ENCODE measurements around the gene H2BK1. TPM values are rescaled to one million over a fixed set of nuclear protein-coding genes. Genes with fewer than 3 reads are reported as not detected.

Gene H2BK1
- total RNA-seq, 1 donor: not detected

DNA sequence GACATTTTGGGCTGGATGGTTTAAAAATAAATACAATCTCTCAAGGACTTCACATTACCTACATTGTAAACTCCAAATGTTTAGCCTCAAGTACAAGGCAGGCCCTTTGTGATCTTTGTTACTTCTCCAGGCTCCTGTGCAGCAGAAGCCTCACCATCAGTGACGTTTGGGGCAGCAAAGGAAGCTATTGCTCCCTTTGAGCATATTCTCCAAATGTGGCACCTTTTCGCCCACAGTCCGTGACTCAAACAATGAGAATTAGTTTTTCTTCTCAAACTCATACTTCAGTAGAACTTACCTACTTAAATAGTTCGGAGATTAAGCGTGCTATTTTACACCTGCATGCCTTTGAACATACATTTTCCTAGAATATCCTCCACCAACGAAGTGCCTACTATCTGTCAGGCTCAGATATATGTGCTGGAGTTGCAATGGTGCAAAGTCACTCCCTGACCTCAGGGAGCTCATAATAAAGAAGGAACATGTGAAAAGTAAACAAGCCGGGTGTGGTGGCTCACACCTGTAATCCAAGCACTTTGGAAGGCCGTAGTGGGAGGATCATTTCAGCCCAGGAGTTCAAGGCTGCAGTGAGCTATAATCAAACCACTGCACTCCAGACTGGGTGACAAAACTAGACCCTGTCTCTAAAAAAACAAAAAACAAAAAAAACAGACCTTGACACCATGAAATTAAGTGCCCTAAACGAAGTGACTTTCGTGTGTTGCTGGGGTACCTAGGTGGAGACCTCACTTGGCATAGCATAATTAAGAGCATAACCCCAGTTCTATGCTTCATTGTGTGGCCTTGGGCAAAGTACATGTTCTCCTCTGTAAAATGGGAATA lies 18.0 kb upstream of the H2BK1 start:
- Histone ChIP-seq H3K4me1 (ENCODE audit: insufficient read depth, low read length) (peaks cover 34% of the 10 kb centered on the region), H3K9me3 (ENCODE audit: low read depth, low read length) (no peaks in the 10 kb centered on the region), H3K4me3 (ENCODE audit: low read length) (peak overlapping the region; percentile 54), H3K27me3 (ENCODE audit: insufficient read depth, low read length) (no peaks in the 10 kb centered on the region)

DNA sequence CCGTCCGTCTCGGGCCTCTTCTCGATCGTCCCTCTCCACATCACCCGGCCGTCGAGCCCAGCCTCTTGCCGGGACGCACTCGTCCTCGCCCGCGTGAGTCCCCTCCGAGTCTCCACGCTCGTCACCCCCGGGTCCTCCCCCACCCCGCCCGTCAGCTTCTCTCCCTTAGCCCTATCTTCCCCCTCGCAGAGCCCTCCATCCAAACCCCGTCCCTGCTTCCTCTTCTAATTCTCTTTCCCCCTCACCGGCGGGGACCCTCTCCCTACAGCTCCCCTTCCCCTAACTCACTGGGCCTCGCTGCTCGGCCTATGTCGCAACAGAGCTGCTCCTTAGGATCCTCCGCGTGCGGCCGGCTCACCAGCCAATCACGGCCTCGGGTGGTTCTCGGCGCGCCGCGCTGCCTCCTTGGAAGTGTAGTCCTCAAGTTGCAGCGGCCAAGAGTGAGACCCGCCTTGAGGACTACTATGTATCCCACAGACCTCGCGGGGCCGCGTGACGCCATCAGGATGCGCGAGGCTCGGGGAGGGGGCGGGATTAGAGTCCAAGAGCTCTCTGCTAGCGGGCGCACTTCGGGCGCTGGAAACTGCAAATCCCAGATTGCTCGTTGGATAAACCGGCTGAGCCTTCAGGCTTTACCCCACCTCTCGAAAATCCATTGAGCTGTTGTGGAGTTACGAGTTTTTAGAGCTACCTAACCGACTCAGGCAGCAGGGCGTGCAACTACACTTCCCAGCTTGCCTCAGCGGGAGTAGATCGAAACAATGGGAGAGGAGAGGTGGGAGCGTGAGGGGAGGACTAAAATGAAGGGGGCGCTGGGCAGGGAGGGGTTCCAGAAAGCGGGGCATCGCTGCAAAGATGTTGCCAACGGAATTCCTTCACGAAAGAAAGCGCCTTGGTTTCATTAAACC lies 16.8 kb upstream of the H2BK1 start, which contains the start of gene ABCF2:
Gene ABCF2 (minus strand): TSS at position 331 of the 908 bp plus-strand sequence. CDS start 747 bp downstream, outside the sequence.
- no peaks in the 10 kb centered on the region for H3K9me3 ChIP-seq (ENCODE audit: low read depth, low read length)
- H3K4me1 ChIP-seq (ENCODE audit: insufficient read depth, low read length): peaks cover 29% of the 10 kb centered on the region
- H3K4me3 ChIP-seq (ENCODE audit: low read length): peak within 1 kb of the TSS; percentile 54
- H3K27me3 ChIP-seq (ENCODE audit: insufficient read depth, low read length): no peaks in the 10 kb centered on the region

DNA sequence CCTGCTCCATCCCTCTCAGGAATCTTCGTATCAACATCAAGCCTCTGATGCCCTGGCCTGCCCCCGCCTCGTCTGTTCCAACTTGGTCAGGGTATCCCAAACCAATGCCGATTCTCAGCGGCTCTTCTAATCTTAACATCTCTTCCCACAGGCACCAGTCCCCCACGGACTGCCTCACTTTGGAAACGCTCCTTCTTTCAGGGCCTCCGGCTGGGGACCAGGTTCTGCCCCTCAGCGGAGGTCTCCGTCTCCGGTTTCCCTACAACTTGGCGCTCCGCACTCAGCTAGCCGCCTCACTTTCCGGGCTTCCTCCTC lies 16.2 kb upstream of the H2BK1 start:
- Histone ChIP-seq H3K4me1 (ENCODE audit: insufficient read depth, low read length) (peaks cover 23% of the 10 kb centered on the region), H3K27me3 (ENCODE audit: insufficient read depth, low read length) (no peaks in the 10 kb centered on the region), H3K9me3 (ENCODE audit: low read depth, low read length) (no peaks in the 10 kb centered on the region), H3K4me3 (ENCODE audit: low read length) (peak overlapping the region; percentile 54)

DNA sequence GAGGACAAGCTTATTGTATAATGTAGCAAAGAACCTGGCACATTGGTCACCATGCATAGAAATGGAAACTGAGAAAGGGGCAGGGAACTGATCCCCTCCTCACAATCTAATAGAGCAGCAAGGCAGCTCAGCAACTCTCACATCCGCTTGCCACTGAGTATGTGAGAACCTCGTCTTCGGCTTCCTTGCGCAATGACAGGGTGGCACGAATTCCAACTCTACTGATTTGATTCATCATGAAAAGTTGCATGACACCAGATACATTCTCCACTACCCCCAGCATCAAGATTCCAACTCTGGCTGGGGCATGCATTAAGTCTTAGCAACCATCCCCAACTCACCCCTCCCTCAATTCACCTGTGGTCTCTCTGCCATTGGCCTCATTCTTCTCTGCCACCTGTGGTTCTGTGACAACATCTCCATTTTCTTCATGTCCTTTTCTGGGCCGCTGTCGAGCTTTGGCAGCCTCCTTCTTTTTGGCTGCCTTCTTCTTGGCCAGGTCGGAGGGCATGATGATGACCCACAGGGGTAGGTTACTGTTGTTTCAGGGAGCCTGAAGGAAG lies 15.7 kb upstream of the H2BK1 start:
- peak overlapping the region; percentile 54 for H3K4me3 ChIP-seq (ENCODE audit: low read length)
- no peaks in the 10 kb centered on the region for H3K27me3 ChIP-seq (ENCODE audit: insufficient read depth, low read length)
- H3K4me1 ChIP-seq (ENCODE audit: insufficient read depth, low read length): peaks cover 21% of the 10 kb centered on the region
- H3K9me3 ChIP-seq (ENCODE audit: low read depth, low read length): no peaks in the 10 kb centered on the region

DNA sequence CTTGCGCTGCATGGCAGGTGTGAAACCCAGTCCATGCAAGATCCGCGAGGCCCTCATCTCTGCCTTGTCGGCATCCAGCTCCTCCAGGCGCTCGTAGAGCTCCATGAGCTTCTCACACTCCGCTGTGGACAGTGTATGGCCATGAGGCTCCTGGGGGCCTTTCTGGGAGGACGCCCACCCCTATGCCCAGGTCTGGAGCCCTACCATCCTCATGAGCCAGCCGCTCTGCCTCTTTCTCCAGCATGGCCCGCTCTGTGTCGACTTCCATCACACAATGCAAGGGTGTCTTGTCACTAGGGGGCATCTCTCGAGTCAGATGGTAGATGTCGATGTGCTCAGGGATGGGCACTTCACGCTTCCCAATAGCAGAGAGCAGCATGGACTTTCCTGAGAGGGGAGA lies 13.4 kb upstream of the H2BK1 start:
- no peak overlapping the region for H3K4me3 ChIP-seq (ENCODE audit: low read length)
- H3K27me3 ChIP-seq (ENCODE audit: insufficient read depth, low read length): no peaks in the 10 kb centered on the region
- peaks cover 21% of the 10 kb centered on the region for H3K4me1 ChIP-seq (ENCODE audit: insufficient read depth, low read length)
- no peaks in the 10 kb centered on the region for H3K9me3 ChIP-seq (ENCODE audit: low read depth, low read length)

DNA sequence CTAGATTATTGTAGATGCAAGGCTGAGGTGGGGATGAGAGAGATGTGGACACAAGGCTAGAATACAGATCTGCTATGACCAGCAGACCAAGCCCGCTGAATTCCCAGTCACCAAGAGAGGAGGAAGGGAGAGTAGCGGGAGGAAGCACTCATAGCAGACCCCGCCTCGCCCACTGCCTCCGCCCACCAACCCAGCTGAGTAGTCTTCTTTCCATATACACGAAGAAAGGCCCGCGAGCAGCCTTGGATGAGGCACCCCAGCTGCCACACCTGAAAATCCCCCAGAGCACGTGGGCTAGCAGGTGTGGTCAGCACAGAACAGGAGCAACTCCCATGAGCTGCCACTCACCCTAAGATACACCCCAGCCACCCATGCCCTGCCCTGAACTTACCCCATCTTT lies 7.9 kb upstream of the H2BK1 start:
- Histone ChIP-seq H3K4me1 (ENCODE audit: insufficient read depth, low read length) (no peaks in the 10 kb centered on the region), H3K4me3 (ENCODE audit: low read length) (no peak overlapping the region), H3K27me3 (ENCODE audit: insufficient read depth, low read length) (no peaks in the 10 kb centered on the region), H3K9me3 (ENCODE audit: low read depth, low read length) (no peaks in the 10 kb centered on the region)

DNA sequence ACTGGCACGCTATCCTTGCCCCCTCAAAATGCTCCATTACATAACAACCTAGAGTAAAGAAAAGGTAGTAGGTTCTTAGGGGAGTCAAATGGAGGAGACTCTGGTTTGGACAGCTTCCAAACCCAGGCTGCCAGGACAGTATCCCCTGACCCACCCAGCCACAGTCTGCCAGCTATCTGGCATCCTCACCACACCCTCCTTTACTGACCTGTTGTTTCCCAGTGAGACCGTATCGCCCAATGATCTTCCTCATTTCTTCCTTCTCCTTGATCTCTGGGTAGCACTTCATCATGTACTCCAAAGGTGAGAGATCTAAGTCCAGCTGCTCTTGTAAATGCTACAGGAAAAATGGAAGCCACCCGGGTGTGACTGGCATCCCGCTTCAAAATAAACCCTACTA lies 5.1 kb upstream of the H2BK1 start:
- Histone ChIP-seq H3K4me1 (ENCODE audit: insufficient read depth, low read length) (no peaks in the 10 kb centered on the region), H3K27me3 (ENCODE audit: insufficient read depth, low read length) (no peaks in the 10 kb centered on the region), H3K4me3 (ENCODE audit: low read length) (no peak overlapping the region), H3K9me3 (ENCODE audit: low read depth, low read length) (no peaks in the 10 kb centered on the region)

DNA sequence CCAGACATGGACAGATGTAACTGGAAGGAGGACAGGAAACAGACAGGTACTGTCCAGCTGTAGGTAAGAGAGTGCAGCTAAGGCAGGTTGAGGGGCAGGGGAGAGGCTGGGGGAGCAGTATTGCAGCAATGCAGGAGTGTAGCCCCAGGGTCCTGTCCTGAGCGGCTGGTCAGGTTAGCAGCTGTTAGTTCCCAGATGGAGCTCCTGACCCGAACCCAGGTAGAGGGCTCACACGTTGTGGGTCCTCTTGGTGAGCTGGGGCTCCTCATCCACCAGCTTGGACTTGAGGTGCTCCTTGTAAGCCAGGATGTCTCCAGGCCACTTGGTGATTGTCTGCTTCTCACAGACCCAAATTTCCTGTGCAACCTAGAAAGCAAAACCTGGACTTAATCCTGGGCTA lies 3.5 kb upstream of the H2BK1 start:
- Histone ChIP-seq H3K4me3 (ENCODE audit: low read length) (no peak overlapping the region), H3K9me3 (ENCODE audit: low read depth, low read length) (no peaks in the 10 kb centered on the region), H3K4me1 (ENCODE audit: insufficient read depth, low read length) (no peaks in the 10 kb centered on the region), H3K27me3 (ENCODE audit: insufficient read depth, low read length) (no peaks in the 10 kb centered on the region)

DNA sequence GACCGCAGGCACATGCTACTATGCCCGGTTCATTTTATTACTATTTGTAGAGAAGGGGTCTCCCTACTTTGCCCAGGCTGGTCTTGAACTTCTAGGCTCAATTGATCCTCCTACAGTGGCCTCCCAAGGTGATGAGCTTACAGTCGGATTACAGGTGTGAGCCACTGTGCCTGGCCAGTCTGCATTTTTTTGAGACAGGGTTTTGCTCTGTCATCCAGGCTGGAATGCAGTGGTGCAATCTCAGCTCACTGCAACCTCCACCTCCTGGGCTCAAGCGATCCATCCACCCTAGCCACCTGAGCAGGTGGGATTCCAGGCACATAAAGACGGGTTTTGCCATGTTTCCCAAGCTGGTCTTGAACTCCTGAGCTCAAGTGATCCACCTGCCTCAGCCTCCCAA lies 2.3 kb upstream of the H2BK1 start:
- H3K4me3 ChIP-seq (ENCODE audit: low read length): no peak overlapping the region
- H3K4me1 ChIP-seq (ENCODE audit: insufficient read depth, low read length): peaks cover 5% of the 10 kb centered on the region
- no peaks in the 10 kb centered on the region for H3K27me3 ChIP-seq (ENCODE audit: insufficient read depth, low read length)
- H3K9me3 ChIP-seq (ENCODE audit: low read depth, low read length): no peaks in the 10 kb centered on the region

DNA sequence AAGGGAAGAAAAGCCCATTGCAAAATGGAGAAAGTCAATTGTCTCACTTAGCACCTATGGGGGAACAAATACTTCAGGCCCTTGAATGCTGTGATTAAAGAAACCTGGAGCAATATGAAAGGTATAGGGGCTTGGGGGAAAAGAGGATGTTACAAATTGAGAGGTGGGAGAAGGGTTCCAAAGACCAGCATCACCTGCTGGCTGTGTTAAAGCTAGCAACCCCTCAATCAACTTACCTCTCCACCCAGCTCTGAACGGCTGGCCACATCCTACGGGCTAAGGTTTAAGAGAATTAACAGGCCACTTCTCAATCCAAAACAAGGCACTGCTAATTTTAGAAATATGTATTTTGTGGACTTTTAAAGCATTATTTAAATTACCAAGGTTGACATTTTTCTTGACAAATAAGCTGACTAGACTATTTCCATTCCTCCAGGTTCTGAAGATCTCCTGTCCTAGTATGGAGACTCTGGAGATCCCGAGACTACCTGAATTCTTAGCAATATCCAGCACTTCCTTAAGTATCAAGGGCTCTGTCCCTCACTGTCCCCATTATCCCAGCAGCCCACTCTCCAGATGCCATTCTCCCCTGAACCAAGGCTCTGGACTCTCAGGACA lies 976 bp upstream of the H2BK1 start:
- no peaks in the 10 kb centered on the region for H3K9me3 ChIP-seq (ENCODE audit: low read depth, low read length)
- no peak overlapping the region for H3K4me3 ChIP-seq (ENCODE audit: low read length)
- H3K27me3 ChIP-seq (ENCODE audit: insufficient read depth, low read length): no peaks in the 10 kb centered on the region
- H3K4me1 ChIP-seq (ENCODE audit: insufficient read depth, low read length): peaks cover 16% of the 10 kb centered on the region

DNA sequence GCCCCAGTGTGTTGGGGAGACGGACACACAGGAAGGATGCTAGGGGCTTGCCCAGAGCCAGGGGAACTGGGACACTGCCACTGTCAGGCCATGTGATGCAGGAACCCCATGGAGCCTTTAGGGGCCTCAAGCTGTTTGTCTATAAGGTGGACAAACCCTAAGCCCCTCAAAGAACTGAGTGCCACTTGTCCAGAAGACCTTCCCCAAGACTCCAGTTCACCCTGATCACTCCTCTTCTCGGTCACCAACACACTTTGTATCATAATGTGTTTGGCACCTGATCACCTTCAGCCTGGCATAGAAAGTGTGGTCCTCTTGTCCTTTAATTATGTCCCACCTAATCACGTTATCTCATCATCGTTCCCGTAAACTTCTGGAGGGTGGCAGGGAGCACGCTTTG lies 700 bp downstream of the H2BK1 start:
- peaks cover 16% of the 10 kb centered on the region for H3K4me1 ChIP-seq (ENCODE audit: insufficient read depth, low read length)
- no peaks in the 10 kb centered on the region for H3K9me3 ChIP-seq (ENCODE audit: low read depth, low read length)
- H3K4me3 ChIP-seq (ENCODE audit: low read length): no peak overlapping the region
- H3K27me3 ChIP-seq (ENCODE audit: insufficient read depth, low read length): no peaks in the 10 kb centered on the region

DNA sequence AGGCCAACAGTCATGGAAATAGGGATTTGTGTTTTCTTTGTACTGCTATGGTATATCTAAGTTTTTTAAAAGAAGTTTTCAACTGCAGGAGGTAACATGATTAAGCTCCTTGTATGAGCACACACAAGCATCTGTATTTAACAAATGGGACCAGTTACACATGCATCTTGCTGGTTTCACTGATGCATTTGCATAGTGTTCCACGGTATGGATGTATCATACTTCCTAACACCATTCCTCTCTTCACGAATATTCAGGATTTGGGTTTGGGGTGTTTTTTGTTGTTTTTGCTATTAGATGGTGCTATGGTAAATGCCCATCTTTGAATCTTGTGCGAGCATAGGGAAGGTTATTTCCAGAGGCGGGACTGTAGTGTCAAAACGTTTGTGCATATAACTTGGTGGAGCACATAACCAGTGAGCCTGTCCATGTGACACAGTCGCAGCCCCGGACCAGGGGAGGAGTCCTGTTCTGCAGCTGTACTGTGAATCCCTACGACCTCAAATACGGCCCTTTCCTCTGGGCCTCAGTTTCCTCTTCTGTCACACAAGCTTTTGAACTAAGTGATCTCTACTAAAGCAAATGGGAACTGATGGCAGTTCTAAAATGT lies 1.9 kb downstream of the H2BK1 start:
- H3K4me3 ChIP-seq (ENCODE audit: low read length): no peak overlapping the region
- H3K4me1 ChIP-seq (ENCODE audit: insufficient read depth, low read length): peaks cover 16% of the 10 kb centered on the region
- no peaks in the 10 kb centered on the region for H3K9me3 ChIP-seq (ENCODE audit: low read depth, low read length)
- no peaks in the 10 kb centered on the region for H3K27me3 ChIP-seq (ENCODE audit: insufficient read depth, low read length)

DNA sequence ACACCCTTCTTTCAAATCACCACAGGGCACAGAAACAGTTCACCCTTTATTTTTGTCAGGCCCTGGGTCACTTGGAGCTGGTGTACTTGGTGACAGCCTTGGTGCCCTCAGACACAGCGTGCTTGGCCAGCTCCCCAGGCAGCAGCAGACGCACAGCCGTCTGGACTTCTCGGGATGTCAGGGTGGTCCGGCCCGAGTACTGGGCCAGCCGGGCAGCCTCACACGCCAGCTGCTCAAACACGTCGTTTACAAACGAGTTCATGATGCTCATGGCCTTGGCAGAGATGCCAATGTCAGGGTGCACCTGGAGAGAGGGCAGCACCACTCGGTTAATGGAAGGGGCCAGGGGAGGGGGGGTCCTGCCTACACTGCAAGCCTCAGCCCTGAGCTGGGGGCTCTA lies 2.5 kb downstream of the H2BK1 start:
- Histone ChIP-seq H3K9me3 (ENCODE audit: low read depth, low read length) (no peaks in the 10 kb centered on the region), H3K4me1 (ENCODE audit: insufficient read depth, low read length) (peaks cover 16% of the 10 kb centered on the region), H3K4me3 (ENCODE audit: low read length) (no peak overlapping the region), H3K27me3 (ENCODE audit: insufficient read depth, low read length) (no peaks in the 10 kb centered on the region)

DNA sequence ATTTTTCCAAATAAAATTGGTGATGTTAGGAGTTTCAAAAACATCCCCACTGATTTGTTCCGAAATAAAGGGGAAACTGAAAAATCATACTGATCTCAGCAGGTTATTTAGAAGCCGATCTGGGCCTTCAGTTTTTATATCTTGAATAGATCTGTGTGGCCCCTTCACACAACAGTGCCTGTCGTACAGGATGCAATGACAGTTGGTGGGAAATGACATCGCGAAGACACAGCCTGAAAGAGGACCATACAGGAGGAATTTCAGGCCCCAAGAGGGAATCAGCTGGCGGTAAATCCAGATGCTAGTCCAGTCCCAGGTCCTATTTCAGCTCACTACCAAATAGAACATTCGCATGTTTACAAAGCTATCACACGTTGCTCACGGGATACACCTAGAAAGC lies 3.0 kb downstream of the H2BK1 start:
- Histone ChIP-seq H3K4me1 (ENCODE audit: insufficient read depth, low read length) (peaks cover 16% of the 10 kb centered on the region), H3K4me3 (ENCODE audit: low read length) (no peak overlapping the region), H3K27me3 (ENCODE audit: insufficient read depth, low read length) (no peaks in the 10 kb centered on the region), H3K9me3 (ENCODE audit: low read depth, low read length) (no peaks in the 10 kb centered on the region)
